Keratinocyte (primary cell): Measurements from ENCODE around the gene SNN. TPM values are rescaled to one million over a fixed set of nuclear protein-coding genes. Genes with fewer than 3 reads are reported as not detected.

Experiments used
- DNase-seq: peaks from one replicate; pipeline ENCODE4 v3.0.0-alpha.2; 2011; ENCODE audit warnings: low read depth, missing footprints, low spot score
- FAIRE-seq: peaks from 2 replicates; lab custom pipeline; 2011; peaks lifted over from hg19 to GRCh38; lab: Jason Lieb, UNC
- H2AFZ ChIP-seq: 2 replicates; pipeline ENCODE4 v1.6.0; 2012; ENCODE audit warnings: low read length, control low read depth, inconsistent platforms; ENCODE audit not compliant: control insufficient read depth
- H3K27ac ChIP-seq: 2 replicates; pipeline ENCODE4 v1.5.1; 2011; ENCODE audit warnings: low read length; ENCODE audit not compliant: control insufficient read depth, insufficient read depth
- H3K27me3 ChIP-seq: 3 replicates; pipeline ENCODE4 v1.6.0; 2011; ENCODE audit warnings: low read length; ENCODE audit not compliant: control insufficient read depth, insufficient read depth; ENCODE audit errors: extremely low read depth
- H3K36me3 ChIP-seq, 2 experiments: 2 replicates in 1 of 2; 3 replicates in 1 of 2; pipeline ENCODE4 v1.5.1; 2011; ENCODE audit warnings: low read length in 2 of 2, mild to moderate bottlenecking in 1 of 2; ENCODE audit not compliant: control insufficient read depth in 2 of 2, insufficient read depth in 2 of 2; ENCODE audit errors: extremely low read depth in 1 of 2
- H3K4me1 ChIP-seq: 3 replicates; pipeline ENCODE4 v1.5.1; 2011; ENCODE audit warnings: low read length; ENCODE audit not compliant: control insufficient read depth, insufficient read depth; ENCODE audit errors: extremely low read depth
- H3K4me2 ChIP-seq: 3 replicates; pipeline ENCODE4 v1.6.0; 2011; ENCODE audit warnings: low read depth, low read length; ENCODE audit not compliant: control insufficient read depth, insufficient read depth; ENCODE audit errors: extremely low read depth
- H3K4me3 ChIP-seq, 3 experiments: fragments of 200-600 bp in 1 of 3; sonication (generic) in 1 of 3; 2 replicates in 2 of 3; 3 replicates in 1 of 3; pipeline ENCODE4 v1.5.1; 2011 to 2016; ENCODE audit warnings: low read length in 3 of 3, mild to moderate bottlenecking in 3 of 3, control low read depth in 2 of 3, inconsistent platforms in 1 of 3, low read depth in 1 of 3, mixed read lengths in 1 of 3, mixed run types in 1 of 3, moderate library complexity in 1 of 3; ENCODE audit not compliant: control insufficient read depth in 2 of 3, insufficient read depth in 2 of 3; ENCODE audit errors: extremely low read depth in 1 of 3
- H3K79me2 ChIP-seq: 2 replicates; pipeline ENCODE4 v1.6.0; 2012; ENCODE audit warnings: low read length; ENCODE audit not compliant: control insufficient read depth, insufficient read depth
- H3K9ac ChIP-seq: 3 replicates; pipeline ENCODE4 v1.6.0; 2011; ENCODE audit warnings: low read length; ENCODE audit not compliant: control insufficient read depth, insufficient read depth; ENCODE audit errors: extremely low read depth
- H3K9me1 ChIP-seq: 3 replicates; pipeline ENCODE4 v1.6.0; 2011; ENCODE audit warnings: low read length; ENCODE audit not compliant: control insufficient read depth, insufficient read depth; ENCODE audit errors: extremely low read depth
- H3K9me3 ChIP-seq: 2 replicates; pipeline ENCODE4 v1.5.1; 2012; ENCODE audit warnings: low read depth, low read length; ENCODE audit not compliant: control insufficient read depth
- H4K20me1 ChIP-seq: 3 replicates; pipeline ENCODE4 v1.6.0; 2011; ENCODE audit warnings: low read length; ENCODE audit not compliant: control insufficient read depth, insufficient read depth; ENCODE audit errors: extremely low read depth
- CTCF ChIP-seq, 3 experiments: IDR thresholded peaks in 1 of 3; conservative IDR thresholded peaks in 1 of 3; optimal IDR thresholded peaks in 1 of 3; 2 replicates in 2 of 3; 3 replicates in 1 of 3; pipeline versions ENCODE3 to v1.5.1; 2011; ENCODE audit warnings: low read length in 3 of 3, mild to moderate bottlenecking in 3 of 3, moderate library complexity in 2 of 3, control low read depth in 1 of 3, inconsistent platforms in 1 of 3; ENCODE audit not compliant: insufficient read depth in 2 of 3; ENCODE audit errors: extremely low read depth in 1 of 3
- EZH2 ChIP-seq: IDR thresholded peaks from one replicate; pipeline ENCODE4 v1.6.1; 2012; ENCODE audit warnings: inconsistent platforms, mild to moderate bottlenecking, low read length, moderate library complexity
- dilution Hi-C: fragments of 300-500 bp; cut with MboI; formaldehyde crosslinking; loops from one replicate; pipeline ENCODE4 v1.7.0; 2020; ENCODE audit warnings: low sequenced_read_pairs; ENCODE audit not compliant: extremely low pct_ligation_motif_present
- polyA plus RNA-seq, 5 experiments: library from polyadenylated mRNA; depleted of rRNA in 3 of 5; stranded (reverse) in 3 of 5; stranded (forward) in 1 of 5; unstranded in 1 of 5; fragments of >200 nt; gene quantifications; 1 replicate in 1 of 5; 2 replicates in 3 of 5; 3 replicates in 1 of 5; pipeline versions ENCODE4 v1.2.1 to v1.2.3, GENCODE V29; 2011 to 2012; ENCODE audit warnings: missing spikeins in 2 of 5, low read depth in 1 of 5, low replicate concordance in 1 of 5

Gene SNN
- polyA plus RNA-seq, 1 donor (not counting 4 experiments of a cell fraction or from before 2014, with no cell fraction given): 15.9 TPM

GRCh38 chr16:11705311-11706025 is 37.2 kb downstream of the SNN start:
- H3K27ac ChIP-seq: no peak overlapping the region
- peaks cover 2% of the 10 kb centered on the region for H4K20me1 ChIP-seq
- no peak overlapping the region for H2AFZ ChIP-seq

GRCh38 chr16:11706180-11706742 is 38.0 kb downstream of the SNN start:
- FAIRE-seq (no peak), DNase-seq (no peak)
- no peak overlapping the region for H3K4me2 ChIP-seq
- H3K27me3 ChIP-seq: no peaks in the 10 kb centered on the region
- peaks cover 9% of the 10 kb centered on the region for H3K79me2 ChIP-seq
- peaks cover 2% of the 10 kb centered on the region for H3K9me1 ChIP-seq
- H4K20me1 ChIP-seq: peaks cover 2% of the 10 kb centered on the region
- no peak overlapping the region for H3K9ac ChIP-seq
- no peak overlapping the region for H2AFZ ChIP-seq
- H3K9me3 ChIP-seq: no peaks in the 10 kb centered on the region
- TF ChIP-seq CTCF (optimal IDR thresholded peaks at IDR 0.05 in 1 of 3, IDR thresholded peaks at IDR 0.05 in 1 of 3, conservative IDR thresholded peaks at IDR 0.05 in 1 of 3; ENCODE audit: extremely low read depth in 1 of 3, insufficient read depth in 2 of 3, low read length in 3 of 3): no peak
- no peak for TF ChIP-seq EZH2
- H3K27ac ChIP-seq: no peak overlapping the region
- peaks cover 14 to 22% of the 10 kb centered on the region in 2 experiments for H3K36me3 ChIP-seq
- dilution Hi-C loops: no loop called here
- no peaks in the 10 kb centered on the region for H3K4me1 ChIP-seq
- H3K4me3 ChIP-seq: no peak overlapping the region

More at GRCh38 chr16:11705311-11706025, 37.2 kb downstream of the SNN start:
- Histone ChIP-seq H3K36me3 (peaks cover 10 to 19% of the 10 kb centered on the region in 2 experiments), H3K4me2 (no peak overlapping the region), H3K79me2 (peaks cover 12% of the 10 kb centered on the region), H3K4me3 (no peak overlapping the region), H3K9me3 (no peaks in the 10 kb centered on the region), H3K9ac (no peak overlapping the region), H3K9me1 (peaks cover 2% of the 10 kb centered on the region), H3K27me3 (no peaks in the 10 kb centered on the region), H3K4me1 (no peaks in the 10 kb centered on the region)
- FAIRE-seq: no peak
- TF ChIP-seq EZH2 (no peak), CTCF (optimal IDR thresholded peaks at IDR 0.05 in 1 of 3, IDR thresholded peaks at IDR 0.05 in 1 of 3, conservative IDR thresholded peaks at IDR 0.05 in 1 of 3; ENCODE audit: extremely low read depth in 1 of 3, insufficient read depth in 2 of 3, low read length in 3 of 3) (no peak)
- no peak for DNase-seq
- dilution Hi-C loops: no loop called here
